ENCODE results near the gene ACKR4.

DNA sequence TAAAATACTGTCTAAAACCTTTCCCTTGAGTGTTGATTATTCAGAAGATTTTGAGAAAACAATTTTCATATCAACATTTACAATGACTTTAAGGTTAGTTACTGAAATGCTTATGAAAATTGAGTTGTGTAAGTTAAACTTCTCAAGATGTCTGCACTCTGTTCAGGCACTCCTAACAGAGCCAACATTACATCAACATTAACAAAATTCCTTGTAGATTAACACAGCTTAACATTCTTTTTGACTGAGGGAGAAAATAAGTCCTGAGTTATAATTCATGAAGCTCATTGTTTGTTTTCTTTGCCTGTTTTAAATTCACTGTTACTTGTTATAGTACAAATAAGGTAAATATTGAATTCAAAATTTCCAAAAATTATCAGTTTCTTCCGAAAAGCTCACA, 9.0 kb downstream of the ACKR4 start:
- TF ChIP-seq, protein P1, sequence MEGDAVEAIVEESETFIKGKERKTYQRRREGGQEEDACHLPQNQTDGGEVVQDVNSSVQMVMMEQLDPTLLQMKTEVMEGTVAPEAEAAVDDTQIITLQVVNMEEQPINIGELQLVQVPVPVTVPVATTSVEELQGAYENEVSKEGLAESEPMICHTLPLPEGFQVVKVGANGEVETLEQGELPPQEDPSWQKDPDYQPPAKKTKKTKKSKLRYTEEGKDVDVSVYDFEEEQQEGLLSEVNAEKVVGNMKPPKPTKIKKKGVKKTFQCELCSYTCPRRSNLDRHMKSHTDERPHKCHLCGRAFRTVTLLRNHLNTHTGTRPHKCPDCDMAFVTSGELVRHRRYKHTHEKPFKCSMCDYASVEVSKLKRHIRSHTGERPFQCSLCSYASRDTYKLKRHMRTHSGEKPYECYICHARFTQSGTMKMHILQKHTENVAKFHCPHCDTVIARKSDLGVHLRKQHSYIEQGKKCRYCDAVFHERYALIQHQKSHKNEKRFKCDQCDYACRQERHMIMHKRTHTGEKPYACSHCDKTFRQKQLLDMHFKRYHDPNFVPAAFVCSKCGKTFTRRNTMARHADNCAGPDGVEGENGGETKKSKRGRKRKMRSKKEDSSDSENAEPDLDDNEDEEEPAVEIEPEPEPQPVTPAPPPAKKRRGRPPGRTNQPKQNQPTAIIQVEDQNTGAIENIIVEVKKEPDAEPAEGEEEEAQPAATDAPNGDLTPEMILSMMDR (IDR thresholded peaks at IDR 0.05; ENCODE audit: low read depth, low read length, poor library complexity, severe bottlenecking) = no peak
- no peak for TF ChIP-seq EZH2phosphoT487 (IDR thresholded peaks at IDR 0.05; ENCODE audit: borderline replicate concordance, low read length)
